GM21529 (cell line): ENCODE data around the gene OR6J1.
A peak's percentile ranks its signal among the peaks of the same experiment; 100 is the strongest.
"Not testable (repeated sequence)": the region's sequence is repeated elsewhere in the genome, so short reads cannot be mapped to it uniquely, and the experiment has no call there.

Experiments used
- ATAC-seq: cut with Tn5 transposase; IDR thresholded peaks from one replicate; pipeline ENCODE4 v1.9.1; 2021; ENCODE audit not compliant: unreplicated experiment

Gene OR6J1

GRCh38 chr14:22610931-22611330, 33.2 kb downstream of the OR6J1 start:
- no peak for ATAC-seq

GRCh38 chr14:22607291-22607690, 36.9 kb downstream of the OR6J1 start:
- no peak for ATAC-seq

- no peak for ATAC-seq
These were observed 37.8 kb downstream of the OR6J1 start for GRCh38 chr14:22606380-22606779.

GRCh38 chr14:22602862-22603261, 41.3 kb downstream of the OR6J1 start:
- no peak for ATAC-seq

GRCh38 chr14:22601996-22602395, 42.2 kb downstream of the OR6J1 start:
- no peak for ATAC-seq

GRCh38 chr14:22601456-22601855, 42.7 kb downstream of the OR6J1 start:
- ATAC-seq: no peak

GRCh38 chr14:22600027-22600426, 44.1 kb downstream of the OR6J1 start:
- no peak for ATAC-seq

GRCh38 chr14:22599349-22599748, 44.8 kb downstream of the OR6J1 start:
- ATAC-seq: no peak

- ATAC-seq: peak; percentile 52
These were observed 45.3 kb downstream of the OR6J1 start for GRCh38 chr14:22598896-22599244.

- peak; percentile 79 for ATAC-seq
These were observed 45.9 kb downstream of the OR6J1 start, which contains the start of gene ABHD4 for GRCh38 chr14:22598099-22598895. ABHD4 (plus strand) TSS chr14:22598300; CDS start chr14:22598307, 7 bp downstream.

GRCh38 chr14:22597771-22598098, 46.4 kb downstream of the OR6J1 start:
- peak; percentile 26 for ATAC-seq

GRCh38 chr14:22597265-22597664, 46.9 kb downstream of the OR6J1 start:
- ATAC-seq: no peak

GRCh38 chr14:22596354-22596879, 47.7 kb downstream of the OR6J1 start:
- ATAC-seq: no peak

- no peak for ATAC-seq
These were observed 49.9 kb downstream of the OR6J1 start for GRCh38 chr14:22594156-22594716.

GRCh38 chr14:22593601-22594000, 50.6 kb downstream of the OR6J1 start:
- ATAC-seq: no peak

- no peak for ATAC-seq
These were observed 51.0 kb downstream of the OR6J1 start for GRCh38 chr14:22593189-22593588.

GRCh38 chr14:22589096-22589839, 54.9 kb downstream of the OR6J1 start, which contains the start of gene DAD1:
DAD1 (minus strand) TSS chr14:22589224; CDS start chr14:22589157, 67 bp downstream.
- peak; percentile 87 for ATAC-seq

GRCh38 chr14:22588526-22589095, 55.5 kb downstream of the OR6J1 start:
- ATAC-seq: no peak

- ATAC-seq: not testable (repeated sequence)
These were observed 56.3 kb downstream of the OR6J1 start for GRCh38 chr14:22587677-22588422.

GRCh38 chr14:22587247-22587646, 56.9 kb downstream of the OR6J1 start:
- ATAC-seq: no peak

GRCh38 chr14:22583994-22584393, 60.2 kb downstream of the OR6J1 start:
- ATAC-seq: no peak
